ENCODE results near the gene RBP7. TPM values are rescaled to one million over a fixed set of nuclear protein-coding genes. Genes with fewer than 3 reads are reported as not detected.
A peak's percentile ranks its signal among the peaks of the same experiment; 100 is the strongest.

RBP7 gene
- polyA plus RNA-seq (2013), result 0.24 TPM

- POLR2A ChIA-PET, result no interaction called here
- Histone ChIP-seq H3K4me1 (ENCODE audit: control extremely low read depth in 1 of 4, control insufficient read depth in 4 of 4, insufficient read depth in 4 of 4, low read length in 3 of 4) (peaks cover 0 to 19% (median 13%) of the 10 kb centered on the region in 4 experiments), H3K27me3 (replicated peaks in 2 of 5; ENCODE audit: control insufficient read depth in 4 of 5, insufficient read depth in 5 of 5, low read length in 4 of 5) (peaks cover 5 to 67% (median 20%) of the 10 kb centered on the region in 5 experiments), H3K9me3 (ENCODE audit: control extremely low read depth in 1 of 5, control insufficient read depth in 4 of 5, insufficient read depth in 2 of 5, low read depth in 1 of 5, low read length in 4 of 5) (peaks cover 0 to 4% (median 0%) of the 10 kb centered on the region in 5 experiments), H3K27ac (ENCODE audit: insufficient read depth in 1 of 2, low read depth in 1 of 2, low read length in 2 of 2, poor library complexity in 1 of 2, severe bottlenecking in 2 of 2) (no peak within 1 kb of the TSS), H3K4me3 (ENCODE audit: control insufficient read depth in 1 of 7, extremely low read depth in 1 of 7, insufficient read depth in 4 of 7, low read depth in 2 of 7, low read length in 6 of 7) (peak within 1 kb of the TSS; percentile 19 to 68 (median 50)), H3K36me3 (ENCODE audit: control insufficient read depth in 4 of 4, insufficient read depth in 4 of 4, low read length in 3 of 4) (no peaks in the 10 kb centered on the region)
- 2% methylated on average over 39 of the region's 71 CpGs for WGBS (ENCODE audit: insufficient coverage)
- DNase-seq, result peak; percentile 27 to 49 (median 31)
- CTCF ChIA-PET, result interaction anchor here (0.6 to 1.3 kb wide), 3 partner anchors 40 to 123 kb away, joined by 3 to 4 read pairs (median 3); no protein-coding TSS in a partner anchor
These were observed at the start of gene RBP7 for GRCh38 chr1:9996624-9997582. RBP7 (plus strand) TSS chr1:9997228; CDS start chr1:9997259, 31 bp downstream.

- Histone ChIP-seq H3K36me3 (ENCODE audit: control insufficient read depth in 4 of 4, insufficient read depth in 4 of 4, low read length in 3 of 4) (peaks cover 0 to 4% (median 0%) of the 10 kb centered on the region in 4 experiments), H3K9me3 (ENCODE audit: control extremely low read depth in 1 of 5, control insufficient read depth in 4 of 5, insufficient read depth in 2 of 5, low read depth in 1 of 5, low read length in 4 of 5) (no peaks in the 10 kb centered on the region), H3K4me3 (ENCODE audit: control insufficient read depth in 1 of 7, extremely low read depth in 1 of 7, insufficient read depth in 4 of 7, low read depth in 2 of 7, low read length in 6 of 7) (no peak overlapping the region), H3K4me1 (ENCODE audit: control extremely low read depth in 1 of 4, control insufficient read depth in 4 of 4, insufficient read depth in 4 of 4, low read length in 3 of 4) (no peaks in the 10 kb centered on the region), H3K27me3 (replicated peaks in 2 of 5; ENCODE audit: control insufficient read depth in 4 of 5, insufficient read depth in 5 of 5, low read length in 4 of 5) (no peaks in the 10 kb centered on the region), H3K27ac (ENCODE audit: insufficient read depth in 1 of 2, low read depth in 1 of 2, low read length in 2 of 2, poor library complexity in 1 of 2, severe bottlenecking in 2 of 2) (no peak overlapping the region)
- ChIA-PET CTCF (interaction anchor here (0.6 kb wide), 1 partner anchor 89 kb away, joined by 3 read pairs; no protein-coding TSS in a partner anchor), POLR2A (no interaction called here)
- DNase-seq, result no peak
- WGBS (ENCODE audit: insufficient coverage), result 94% methylated on average over 5 of the region's 8 CpGs
These were observed 39.3 kb upstream of the RBP7 start for GRCh38 chr1:9957726-9958125.

- Histone ChIP-seq H3K9me3 (ENCODE audit: control extremely low read depth in 1 of 5, control insufficient read depth in 4 of 5, insufficient read depth in 2 of 5, low read depth in 1 of 5, low read length in 4 of 5) (no peaks in the 10 kb centered on the region), H3K4me3 (ENCODE audit: control insufficient read depth in 1 of 7, extremely low read depth in 1 of 7, insufficient read depth in 4 of 7, low read depth in 2 of 7, low read length in 6 of 7) (no peak overlapping the region), H3K36me3 (ENCODE audit: control insufficient read depth in 4 of 4, insufficient read depth in 4 of 4, low read length in 3 of 4) (peaks cover 0 to 4% (median 0%) of the 10 kb centered on the region in 4 experiments), H3K27ac (ENCODE audit: insufficient read depth in 1 of 2, low read depth in 1 of 2, low read length in 2 of 2, poor library complexity in 1 of 2, severe bottlenecking in 2 of 2) (no peak overlapping the region), H3K4me1 (ENCODE audit: control extremely low read depth in 1 of 4, control insufficient read depth in 4 of 4, insufficient read depth in 4 of 4, low read length in 3 of 4) (no peaks in the 10 kb centered on the region), H3K27me3 (replicated peaks in 2 of 5; ENCODE audit: control insufficient read depth in 4 of 5, insufficient read depth in 5 of 5, low read length in 4 of 5) (no peaks in the 10 kb centered on the region)
- POLR2A ChIA-PET, result no interaction called here
- DNase-seq, result no peak
- 100% methylated on average over 2 of the region's 4 CpGs for WGBS (ENCODE audit: insufficient coverage)
- CTCF ChIA-PET, result interaction anchor here (1.4 to 1.5 kb wide), 2 partner anchors 9 to 46 kb away, joined by 3 to 5 read pairs; no protein-coding TSS in a partner anchor
These were observed 37.0 kb upstream of the RBP7 start for GRCh38 chr1:9960011-9960410.

- peaks cover 0 to 4% (median 0%) of the 10 kb centered on the region in 4 experiments for H3K36me3 ChIP-seq (ENCODE audit: control insufficient read depth in 4 of 4, insufficient read depth in 4 of 4, low read length in 3 of 4)
- no peak overlapping the region for H3K4me3 ChIP-seq (ENCODE audit: control insufficient read depth in 1 of 7, extremely low read depth in 1 of 7, insufficient read depth in 4 of 7, low read depth in 2 of 7, low read length in 6 of 7)
- H3K4me1 ChIP-seq (ENCODE audit: control extremely low read depth in 1 of 4, control insufficient read depth in 4 of 4, insufficient read depth in 4 of 4, low read length in 3 of 4), result no peaks in the 10 kb centered on the region
- no peak for DNase-seq
- H3K27ac ChIP-seq (ENCODE audit: insufficient read depth in 1 of 2, low read depth in 1 of 2, low read length in 2 of 2, poor library complexity in 1 of 2, severe bottlenecking in 2 of 2), result no peak overlapping the region
- H3K9me3 ChIP-seq (ENCODE audit: control extremely low read depth in 1 of 5, control insufficient read depth in 4 of 5, insufficient read depth in 2 of 5, low read depth in 1 of 5, low read length in 4 of 5), result no peaks in the 10 kb centered on the region
- ChIA-PET CTCF (interaction anchor here (1.4 to 1.5 kb wide), 2 partner anchors 10 to 47 kb away, joined by 3 to 5 read pairs; no protein-coding TSS in a partner anchor), POLR2A (interaction anchor here (0.6 kb wide), 1 partner anchor 19 kb away, joined by 3 read pairs; no protein-coding TSS in a partner anchor)
- WGBS (ENCODE audit: insufficient coverage), result 100% methylated on average over 6 of the region's 12 CpGs
- no peaks in the 10 kb centered on the region for H3K27me3 ChIP-seq (replicated peaks in 2 of 5; ENCODE audit: control insufficient read depth in 4 of 5, insufficient read depth in 5 of 5, low read length in 4 of 5)
These were observed 36.1 kb upstream of the RBP7 start for GRCh38 chr1:9960706-9961562.

GRCh38 chr1:9984253-9984652 is 12.8 kb upstream of the RBP7 start:
- H3K36me3 ChIP-seq (ENCODE audit: control insufficient read depth in 4 of 4, insufficient read depth in 4 of 4, low read length in 3 of 4), result peaks cover 3 to 19% (median 8%) of the 10 kb centered on the region in 4 experiments
- 96% methylated on average over 4 of the region's 5 CpGs for WGBS (ENCODE audit: insufficient coverage)
- H3K9me3 ChIP-seq (ENCODE audit: control extremely low read depth in 1 of 5, control insufficient read depth in 4 of 5, insufficient read depth in 2 of 5, low read depth in 1 of 5, low read length in 4 of 5), result no peaks in the 10 kb centered on the region
- H3K4me1 ChIP-seq (ENCODE audit: control extremely low read depth in 1 of 4, control insufficient read depth in 4 of 4, insufficient read depth in 4 of 4, low read length in 3 of 4), result no peaks in the 10 kb centered on the region
- no peaks in the 10 kb centered on the region for H3K27me3 ChIP-seq (replicated peaks in 2 of 5; ENCODE audit: control insufficient read depth in 4 of 5, insufficient read depth in 5 of 5, low read length in 4 of 5)
- H3K27ac ChIP-seq (ENCODE audit: insufficient read depth in 1 of 2, low read depth in 1 of 2, low read length in 2 of 2, poor library complexity in 1 of 2, severe bottlenecking in 2 of 2), result no peak overlapping the region
- no peak for DNase-seq
- ChIA-PET CTCF (no interaction called here), POLR2A (no interaction called here)
- H3K4me3 ChIP-seq (ENCODE audit: control insufficient read depth in 1 of 7, extremely low read depth in 1 of 7, insufficient read depth in 4 of 7, low read depth in 2 of 7, low read length in 6 of 7), result no peak overlapping the region

GRCh38 chr1:9985001-9985400 is 12.0 kb upstream of the RBP7 start:
- Histone ChIP-seq H3K27me3 (replicated peaks in 2 of 5; ENCODE audit: control insufficient read depth in 4 of 5, insufficient read depth in 5 of 5, low read length in 4 of 5) (no peaks in the 10 kb centered on the region), H3K27ac (ENCODE audit: insufficient read depth in 1 of 2, low read depth in 1 of 2, low read length in 2 of 2, poor library complexity in 1 of 2, severe bottlenecking in 2 of 2) (no peak overlapping the region), H3K4me1 (ENCODE audit: control extremely low read depth in 1 of 4, control insufficient read depth in 4 of 4, insufficient read depth in 4 of 4, low read length in 3 of 4) (no peaks in the 10 kb centered on the region), H3K36me3 (ENCODE audit: control insufficient read depth in 4 of 4, insufficient read depth in 4 of 4, low read length in 3 of 4) (peaks cover 3 to 19% (median 8%) of the 10 kb centered on the region in 4 experiments), H3K4me3 (ENCODE audit: control insufficient read depth in 1 of 7, extremely low read depth in 1 of 7, insufficient read depth in 4 of 7, low read depth in 2 of 7, low read length in 6 of 7) (no peak overlapping the region), H3K9me3 (ENCODE audit: control extremely low read depth in 1 of 5, control insufficient read depth in 4 of 5, insufficient read depth in 2 of 5, low read depth in 1 of 5, low read length in 4 of 5) (no peaks in the 10 kb centered on the region)
- WGBS (ENCODE audit: insufficient coverage), result 75% methylated on average over 5 of the region's 6 CpGs
- ChIA-PET CTCF (no interaction called here), POLR2A (no interaction called here)
- no peak for DNase-seq

All from common myeloid progenitor, CD34-positive (primary cell).